ENCODE results near the gene CFD.
A peak's percentile ranks its signal among the peaks of the same experiment; 100 is the strongest.
"Not testable (repeated sequence)": the region's sequence is repeated elsewhere in the genome, so short reads cannot be mapped to it uniquely, and the experiment has no call there.

Gene CFD

DNA sequence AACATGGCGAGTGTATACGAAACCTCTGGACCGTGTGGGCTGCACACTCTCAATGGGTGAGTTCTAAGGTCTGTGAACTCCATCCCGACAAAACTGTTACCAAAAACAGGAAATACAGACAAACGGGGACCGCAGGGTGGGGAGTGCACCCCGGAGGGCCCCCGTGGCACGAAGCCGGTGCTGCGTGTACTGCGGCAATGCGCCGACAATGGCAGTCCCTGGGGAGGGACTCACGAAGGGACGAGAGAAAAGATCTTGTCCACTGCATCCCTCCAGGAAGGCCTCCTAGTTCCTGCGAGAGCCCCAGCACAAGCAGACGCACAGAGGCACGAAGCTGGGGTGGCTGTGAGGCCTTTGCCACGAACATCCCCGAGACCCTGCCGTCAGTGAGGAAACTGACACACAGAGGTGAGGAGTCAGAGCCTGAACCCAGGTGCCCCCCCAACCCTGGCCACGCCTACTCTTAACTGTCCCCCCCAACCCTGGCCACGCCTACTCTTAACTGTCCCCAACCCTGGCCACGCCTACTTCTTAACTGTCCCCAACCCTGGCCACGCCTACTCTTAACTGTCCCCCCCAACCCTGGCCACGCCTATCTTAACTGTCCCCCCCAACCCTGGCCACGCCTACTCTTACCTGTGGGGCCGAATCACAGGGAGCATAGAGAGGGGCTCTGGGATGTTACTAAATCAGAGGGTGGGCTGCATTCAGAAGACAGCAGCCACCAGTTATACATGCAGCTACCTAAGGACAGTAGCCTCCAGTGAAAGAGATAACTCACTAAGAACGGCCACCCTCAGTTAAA lies 29.3 kb downstream of the CFD start:
- DNase-seq (ENCODE audit: low spot score) = no peak

DNA sequence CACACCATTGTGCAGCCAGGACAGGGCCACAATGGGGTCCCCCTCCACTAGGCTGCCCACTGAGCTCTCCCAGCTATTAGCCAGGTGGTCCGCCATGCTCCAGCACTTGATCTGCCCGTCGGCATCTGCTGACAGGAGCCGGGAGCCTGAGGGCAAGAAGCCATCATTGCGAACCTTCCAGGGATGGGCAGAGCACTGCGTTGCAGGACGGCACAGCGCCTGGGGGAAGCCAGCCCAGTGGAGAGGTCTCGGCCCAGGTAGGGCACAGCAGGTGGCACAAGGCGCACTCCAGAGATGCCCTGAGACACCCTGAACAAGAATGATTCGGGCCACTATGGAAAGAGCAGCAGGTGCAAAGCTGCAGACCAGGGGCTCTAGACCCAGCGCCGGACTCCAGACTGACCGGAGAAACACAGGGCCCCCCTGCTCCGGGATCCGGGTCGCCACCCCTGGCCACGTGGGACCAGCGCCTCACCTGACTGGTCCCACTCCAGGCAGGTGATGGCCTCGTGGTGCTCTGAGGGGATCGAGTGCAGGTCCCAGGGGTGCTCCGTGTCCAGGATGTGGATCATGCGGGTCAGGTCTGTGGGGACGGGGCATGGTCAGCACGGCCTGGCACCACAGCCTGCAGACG lies 30.3 kb downstream of the CFD start:
- DNase-seq (ENCODE audit: low spot score) = no peak

DNA sequence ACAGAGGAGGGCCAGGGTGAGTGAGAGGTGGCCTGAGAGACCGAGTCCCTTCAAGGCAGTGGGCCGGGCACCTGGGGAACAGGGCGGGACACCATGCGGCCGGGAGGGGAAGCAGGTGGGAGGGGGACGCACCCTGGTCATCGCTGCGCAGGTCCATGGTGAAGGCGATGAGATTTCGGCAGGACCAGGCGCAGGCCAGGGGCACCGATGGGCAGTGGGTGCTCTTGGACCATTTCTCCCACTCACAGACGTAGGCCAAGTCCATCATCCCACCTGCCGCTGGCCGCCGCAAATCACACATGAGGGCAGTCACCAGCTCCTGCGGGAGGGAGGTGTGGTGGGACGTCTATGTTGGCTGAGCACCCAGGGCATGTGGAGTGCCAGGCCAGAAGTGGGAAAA lies 31.4 kb downstream of the CFD start:
- no peak for DNase-seq (ENCODE audit: low spot score)

DNA sequence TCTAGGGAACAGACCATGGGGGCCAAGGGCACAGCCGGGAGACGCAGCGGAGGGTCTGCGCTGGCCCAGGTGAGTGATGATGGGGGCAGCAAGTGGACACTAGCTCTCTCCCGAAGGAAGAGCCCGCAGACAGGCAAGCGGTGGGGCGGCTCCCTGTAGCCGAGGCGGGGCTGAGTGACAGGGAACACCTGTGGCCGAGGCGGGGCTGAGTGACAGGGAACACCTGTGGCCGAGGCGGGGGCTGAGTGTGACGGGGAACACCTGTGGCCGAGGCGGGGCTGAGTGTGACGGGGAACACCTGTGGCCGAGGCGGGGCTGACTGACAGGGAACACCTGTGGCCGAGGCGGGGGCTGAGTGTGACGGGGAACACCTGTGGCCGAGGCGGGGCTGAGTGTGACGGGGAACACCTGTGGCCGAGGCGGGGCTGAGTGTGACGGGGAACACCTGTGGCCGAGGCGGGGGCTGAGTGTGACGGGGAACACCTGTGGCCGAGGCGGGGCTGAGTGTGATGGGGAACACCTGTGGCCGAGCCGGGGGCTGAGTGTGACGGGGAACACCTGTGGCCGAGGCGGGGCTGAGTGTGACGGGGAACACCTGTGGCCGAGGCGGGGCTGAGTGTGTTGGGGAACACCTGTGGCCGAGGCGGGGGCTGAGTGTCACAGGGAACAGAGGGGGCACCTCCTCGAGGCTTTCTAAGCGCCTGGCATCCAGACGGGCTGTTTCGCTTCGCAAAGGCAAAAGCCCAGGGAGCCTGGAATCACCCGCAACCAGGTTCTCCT lies 32.1 kb downstream of the CFD start:
- DNase-seq (ENCODE audit: low spot score) = not testable (repeated sequence)

DNA sequence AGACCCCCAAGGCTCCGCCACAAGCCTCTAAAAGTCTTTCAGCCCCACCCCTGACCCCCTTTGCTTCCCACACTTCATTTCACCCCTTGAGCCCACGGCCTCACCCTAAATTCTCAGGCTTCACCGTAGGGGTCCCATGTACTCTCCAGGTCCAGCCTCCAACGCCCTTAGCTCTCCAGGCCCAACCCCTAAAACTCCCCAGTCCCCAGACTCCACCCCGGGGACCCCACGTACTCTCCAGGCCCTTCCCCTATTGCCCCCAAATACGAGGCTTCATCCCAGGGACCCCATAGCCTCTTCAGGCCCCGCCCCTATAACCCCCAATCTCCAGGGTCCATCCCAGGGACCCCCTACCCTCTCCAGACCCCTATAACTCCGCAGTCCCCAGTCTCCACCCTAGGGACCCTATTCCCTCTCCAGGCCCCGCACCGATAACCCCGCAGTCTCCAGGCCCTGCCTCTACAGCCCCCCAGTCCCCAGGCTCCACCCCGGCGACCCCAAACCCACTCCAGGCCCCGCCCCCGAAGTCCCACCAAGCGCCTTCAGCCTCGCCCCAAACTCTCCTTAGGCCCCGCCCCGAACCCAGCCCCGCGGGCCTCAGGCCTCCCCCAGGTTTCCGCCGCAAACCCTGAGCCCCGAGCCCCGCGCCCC lies 32.9 kb downstream of the CFD start:
- DNase-seq (ENCODE audit: low spot score) = no peak

DNA sequence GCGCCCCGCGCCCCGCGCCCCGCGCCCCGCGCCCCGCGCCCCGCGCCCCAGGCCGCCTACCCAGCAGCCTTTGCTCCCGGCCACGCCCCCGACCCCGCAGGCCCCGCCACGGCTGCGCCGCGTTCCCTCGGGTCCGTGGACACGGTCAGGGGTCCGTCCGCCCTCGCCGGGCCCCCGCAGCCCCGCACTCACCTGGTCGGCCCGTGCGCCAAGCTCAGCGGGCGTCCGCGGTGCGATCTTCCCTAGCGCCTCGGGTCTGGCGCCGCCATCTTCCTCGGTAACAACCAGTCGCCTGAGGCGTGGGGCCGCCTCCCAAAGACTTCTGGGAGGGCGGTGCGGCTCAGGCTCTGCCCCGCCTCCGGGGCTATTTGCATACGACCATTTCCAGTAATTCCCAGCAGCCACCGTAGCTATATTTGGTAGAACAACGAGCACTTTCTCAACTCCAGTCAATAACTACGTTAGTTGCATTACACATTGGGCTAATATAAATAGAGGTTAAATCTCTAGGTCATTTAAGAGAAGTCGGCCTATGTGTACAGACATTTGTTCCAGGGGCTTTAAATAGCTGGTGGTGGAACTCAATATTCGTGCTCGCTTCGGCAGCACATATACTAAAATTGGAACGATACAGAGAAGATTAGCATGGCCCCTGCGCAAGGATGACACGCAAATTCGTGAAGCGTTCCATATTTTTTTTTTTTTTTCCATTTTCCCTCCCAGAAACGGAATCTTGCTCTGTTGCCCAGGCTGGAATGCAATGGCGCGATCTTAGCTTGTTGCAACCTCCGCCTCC lies 33.6 kb downstream of the CFD start, which contains the start of the genes MED16 and RNU6-9:
MED16 (minus strand) TSS at position 294 of the 796 bp plus-strand sequence. CDS start 2,056 bp downstream, outside the sequence.
RNU6-9 (plus strand) TSS at position 591 of the 796 bp plus-strand sequence.
- DNase-seq (ENCODE audit: low spot score) = peak; percentile 98

DNA sequence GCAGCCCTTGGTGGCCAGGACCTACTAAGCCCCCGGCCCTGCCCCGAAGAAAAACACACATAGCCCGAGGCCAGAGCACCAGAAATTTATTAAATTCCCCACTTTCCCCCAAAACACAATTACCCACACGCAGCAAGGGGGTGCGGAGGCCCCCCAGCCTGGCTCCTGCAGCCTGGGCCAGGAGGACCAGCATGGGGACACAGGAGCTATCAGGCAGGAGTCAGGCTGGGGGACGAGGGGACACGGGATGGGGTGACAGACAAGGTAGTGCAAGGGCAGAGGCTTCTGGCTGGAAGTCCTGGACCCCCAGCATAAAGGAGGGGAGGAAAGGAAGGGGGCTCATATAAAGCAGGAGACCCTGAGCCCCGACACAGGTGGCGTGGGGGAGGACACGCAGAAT lies 37.0 kb downstream of the CFD start:
- no peak for DNase-seq (ENCODE audit: low spot score)

DNA sequence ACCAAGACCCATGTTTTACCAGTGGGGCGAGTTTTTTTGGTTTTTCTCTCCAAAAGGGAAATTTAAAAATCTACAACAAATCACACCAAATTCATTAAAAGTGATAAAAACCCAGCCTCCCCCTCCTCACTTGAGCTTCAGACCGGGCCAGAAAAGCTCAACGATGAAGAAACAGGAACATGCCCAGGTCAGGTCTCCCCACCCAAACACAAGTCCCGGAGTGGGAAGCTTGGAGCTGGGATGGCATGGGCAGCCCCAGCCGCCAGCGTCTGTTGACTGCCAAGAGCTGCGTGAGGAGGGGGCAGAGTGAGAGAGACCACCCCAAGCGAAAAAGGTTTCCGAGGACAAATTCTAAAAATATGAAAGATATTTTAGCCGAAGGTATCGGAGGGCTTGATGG lies 37.5 kb downstream of the CFD start:
- DNase-seq (ENCODE audit: low spot score) = no peak

DNA sequence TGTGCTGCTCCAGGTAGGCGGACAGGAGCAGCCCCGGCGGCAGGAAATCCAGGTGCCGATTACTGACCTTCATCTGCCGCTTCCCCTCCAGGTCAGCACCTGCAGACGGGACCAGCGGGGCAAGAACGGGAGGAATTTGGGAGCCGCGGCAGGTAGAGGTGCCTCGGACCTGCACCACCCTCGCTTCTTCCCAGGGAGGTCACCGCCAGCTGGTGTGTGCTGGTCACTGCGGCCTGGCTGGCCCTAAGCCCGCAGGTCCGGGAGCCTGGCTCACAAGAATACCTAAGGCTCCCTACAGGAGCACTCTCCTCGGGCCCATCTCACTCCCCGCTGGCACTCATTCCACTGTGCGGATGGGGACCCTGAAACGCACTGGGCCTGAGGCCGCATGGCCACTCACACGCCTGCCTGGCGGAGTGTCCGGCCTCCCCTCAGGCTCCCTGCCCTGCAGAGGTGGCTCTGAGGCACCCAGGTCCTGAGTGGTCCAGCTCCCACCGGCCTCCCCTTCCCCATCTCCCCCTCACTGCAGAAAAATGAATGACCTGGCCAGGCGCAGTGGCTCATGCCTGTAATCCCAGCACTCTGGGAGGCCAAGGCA lies 38.1 kb downstream of the CFD start:
- no peak for DNase-seq (ENCODE audit: low spot score)

DNA sequence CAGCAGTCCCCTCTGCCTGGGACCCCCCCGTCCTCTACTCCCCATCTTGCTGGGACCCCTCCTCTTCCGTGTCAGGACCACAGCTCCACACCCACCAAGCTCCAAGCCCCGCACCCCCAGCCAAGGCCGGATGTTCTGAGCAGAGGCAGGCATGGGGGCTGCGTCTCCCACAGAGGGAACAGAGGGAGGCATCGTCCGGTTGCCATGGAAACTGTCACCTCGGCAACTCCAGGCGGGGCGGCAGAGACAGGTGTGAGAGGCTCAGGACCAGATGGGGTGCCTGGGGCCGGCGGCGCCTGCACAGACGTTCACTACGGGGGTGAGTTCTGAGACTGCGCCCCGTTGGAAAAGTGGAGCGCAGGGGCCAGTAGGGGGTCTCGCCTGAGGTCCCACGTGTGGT lies 39.2 kb downstream of the CFD start:
- DNase-seq (ENCODE audit: low spot score) = peak; percentile 60

DNA sequence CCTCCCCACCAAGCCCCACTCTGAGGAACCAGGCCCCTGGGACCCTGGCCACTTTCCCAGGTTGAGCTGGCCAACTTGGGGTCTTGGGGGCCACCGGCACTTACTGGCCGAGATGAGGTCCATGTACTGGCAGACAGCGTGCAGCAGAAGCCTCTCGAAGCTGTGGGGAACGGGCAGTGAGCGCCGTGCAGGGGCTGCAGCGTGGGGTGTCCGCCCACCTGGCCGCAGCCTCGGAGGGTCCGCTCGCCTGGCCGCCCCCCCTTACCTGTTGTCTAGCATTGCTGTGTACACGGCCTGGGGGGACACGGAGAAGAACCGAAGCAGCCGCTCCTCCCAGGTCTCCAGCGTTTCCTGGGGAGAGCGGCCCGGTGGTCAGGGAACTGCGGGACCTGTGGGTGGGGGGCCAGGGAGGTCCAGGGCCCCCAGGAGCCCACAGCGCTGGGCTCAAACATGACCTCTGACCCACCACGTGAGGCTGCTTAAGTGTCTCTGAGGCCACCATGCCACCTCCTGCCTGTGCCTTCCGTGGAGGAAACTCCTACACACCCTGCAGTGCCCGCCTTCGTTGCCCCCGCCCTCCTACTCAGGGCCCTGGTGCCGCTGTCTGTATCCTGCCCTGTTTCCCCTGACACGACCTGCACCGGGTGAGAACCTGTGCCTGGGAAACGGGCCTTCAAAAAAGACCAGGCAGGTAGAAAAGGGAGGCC lies 40.0 kb downstream of the CFD start:
- no peak for DNase-seq (ENCODE audit: low spot score)

DNA sequence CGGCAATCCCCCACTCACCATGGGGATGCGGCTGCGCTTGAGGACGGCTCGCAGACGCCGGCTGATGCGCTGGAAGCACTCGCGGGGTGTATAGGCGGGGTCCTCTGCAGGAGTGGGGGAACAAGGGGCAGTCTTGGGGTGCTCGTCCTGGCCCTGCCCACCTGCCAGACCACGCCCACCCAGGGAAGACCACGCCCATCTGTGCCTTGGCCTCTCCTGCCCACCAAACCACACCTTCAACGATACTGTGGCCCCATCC lies 40.5 kb downstream of the CFD start:
- no peak for DNase-seq (ENCODE audit: low spot score)

DNA sequence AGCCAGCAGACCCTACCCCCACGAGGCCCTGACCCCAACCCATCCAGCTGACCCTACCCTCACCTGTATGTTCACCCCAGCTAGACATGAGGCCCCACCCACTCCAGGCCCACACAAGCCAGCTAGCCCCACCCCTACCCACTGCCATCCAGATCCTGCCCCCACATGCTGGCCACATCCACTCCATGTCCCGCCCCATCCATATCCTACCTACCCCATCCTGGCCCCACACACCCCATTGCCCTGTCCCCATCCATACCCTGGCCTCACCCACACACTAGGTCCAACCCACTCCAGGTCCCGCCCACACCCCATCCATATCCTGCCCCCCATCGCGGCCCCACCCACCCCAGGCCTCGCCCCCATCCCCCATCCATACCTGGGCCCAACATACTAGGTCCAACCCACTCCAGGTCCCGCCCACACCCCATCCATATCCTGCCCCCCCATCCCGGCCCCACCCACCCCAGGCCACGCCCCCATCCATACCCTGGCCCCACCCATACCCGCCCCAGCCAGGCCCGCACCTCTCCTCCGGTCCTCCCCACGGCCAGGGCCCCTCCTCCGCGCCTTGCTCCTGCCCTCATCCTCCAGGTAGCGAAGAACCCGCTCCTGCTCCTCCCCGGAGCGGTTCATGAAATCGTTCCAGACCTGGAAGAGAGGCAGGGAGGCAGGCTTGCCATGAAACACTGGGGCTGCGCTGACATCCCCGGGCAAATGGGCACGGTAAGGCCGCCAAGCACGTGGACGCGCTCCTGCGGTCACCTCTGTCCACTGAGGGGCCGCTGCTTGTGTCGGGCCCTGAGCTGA lies 41.0 kb downstream of the CFD start:
- peak; percentile 96 for DNase-seq (ENCODE audit: low spot score)

DNA sequence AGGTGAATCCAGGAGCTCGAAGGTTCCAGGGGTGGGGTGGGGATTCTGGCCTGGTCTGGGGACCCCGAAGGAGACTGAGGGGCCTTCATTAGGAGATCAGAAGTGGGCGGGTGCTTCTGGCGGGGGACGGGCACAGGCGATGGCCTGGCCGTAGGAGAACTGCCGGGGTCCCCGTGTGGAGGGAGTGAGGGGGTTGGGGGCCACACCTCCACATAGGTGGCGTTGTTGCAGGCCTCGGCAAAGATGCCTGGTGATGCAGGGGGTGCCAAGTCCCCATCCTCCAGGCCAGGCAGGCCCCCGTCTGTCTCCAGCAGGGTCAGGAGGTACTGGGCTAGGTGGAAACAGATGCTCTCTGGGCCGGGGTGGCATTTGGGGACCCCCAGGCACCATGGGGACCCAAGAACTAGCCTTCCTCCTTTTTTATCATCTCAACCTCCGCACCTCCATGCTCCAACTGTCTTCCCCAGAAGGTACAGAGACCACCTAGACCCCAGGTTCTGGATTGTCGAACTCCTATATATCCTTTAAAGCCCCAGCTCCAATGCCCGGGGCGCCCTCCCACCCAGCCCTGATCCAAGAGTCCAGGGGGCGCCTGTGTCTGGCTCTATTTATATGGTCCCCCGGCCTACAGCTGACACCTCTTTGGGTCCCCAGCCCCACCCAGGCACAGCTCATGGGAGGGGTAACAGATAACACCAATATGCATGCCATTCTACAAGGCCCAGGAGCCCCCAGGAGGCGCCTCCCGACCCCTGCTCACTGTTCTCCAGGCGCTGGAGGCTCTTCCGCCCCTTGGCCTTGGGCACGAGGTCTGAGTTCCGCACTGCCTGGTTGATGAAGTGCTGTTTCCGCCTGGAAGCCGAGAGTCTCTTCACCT lies 42.0 kb downstream of the CFD start:
- DNase-seq (ENCODE audit: low spot score) = peak; percentile 15

DNA sequence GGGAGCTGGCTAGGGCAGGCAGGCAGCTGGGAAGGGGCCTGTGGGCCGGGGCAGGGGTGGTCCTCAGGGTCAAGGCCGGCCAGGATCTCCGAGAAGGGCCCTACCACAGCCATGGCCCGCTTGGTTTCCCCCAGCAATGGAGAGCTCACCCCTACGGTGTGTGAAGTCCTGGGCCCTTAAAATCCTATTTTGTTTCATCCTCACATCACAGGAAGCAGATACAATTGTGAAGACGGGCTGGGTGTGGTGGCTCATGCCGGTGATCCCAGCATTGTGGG lies 42.6 kb downstream of the CFD start:
- no peak for DNase-seq (ENCODE audit: low spot score)

DNA sequence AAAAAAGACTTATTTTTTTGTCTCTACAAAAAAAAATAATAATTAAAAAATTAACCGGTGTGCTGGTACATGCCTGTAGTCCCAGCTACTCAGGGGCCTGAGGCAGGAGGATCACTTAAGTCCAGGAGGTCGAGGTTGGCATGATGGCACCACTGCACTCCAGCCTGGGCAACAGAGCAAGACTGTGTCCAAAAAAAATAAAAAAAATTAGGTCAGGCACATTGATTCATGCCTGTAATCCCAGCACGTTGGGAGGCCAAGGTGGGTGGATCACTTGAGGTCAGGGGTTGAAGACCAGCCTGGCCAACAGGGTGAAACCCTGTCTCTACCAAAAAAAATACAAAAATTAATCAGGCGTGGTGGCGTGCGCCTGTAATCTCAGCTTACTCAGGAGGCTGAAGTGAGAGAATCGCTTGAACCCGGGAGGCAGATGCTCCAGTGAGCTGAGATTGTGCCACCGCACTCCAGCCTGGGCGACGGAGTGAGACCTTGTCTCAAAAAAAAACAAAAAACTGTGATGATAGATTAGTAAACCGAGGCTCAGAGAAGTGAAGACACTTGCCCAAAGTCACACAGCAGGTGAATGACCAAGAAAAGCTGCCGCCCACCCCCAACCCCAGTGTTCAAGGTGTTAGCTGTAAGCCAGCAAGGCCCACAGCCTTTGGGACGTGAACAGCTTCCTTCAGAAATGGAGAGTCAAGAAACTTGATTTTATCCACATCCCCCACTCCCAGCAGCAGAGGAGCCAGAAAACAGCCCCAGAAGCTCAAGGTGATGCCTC lies 43.2 kb downstream of the CFD start:
- no peak for DNase-seq (ENCODE audit: low spot score)

DNA sequence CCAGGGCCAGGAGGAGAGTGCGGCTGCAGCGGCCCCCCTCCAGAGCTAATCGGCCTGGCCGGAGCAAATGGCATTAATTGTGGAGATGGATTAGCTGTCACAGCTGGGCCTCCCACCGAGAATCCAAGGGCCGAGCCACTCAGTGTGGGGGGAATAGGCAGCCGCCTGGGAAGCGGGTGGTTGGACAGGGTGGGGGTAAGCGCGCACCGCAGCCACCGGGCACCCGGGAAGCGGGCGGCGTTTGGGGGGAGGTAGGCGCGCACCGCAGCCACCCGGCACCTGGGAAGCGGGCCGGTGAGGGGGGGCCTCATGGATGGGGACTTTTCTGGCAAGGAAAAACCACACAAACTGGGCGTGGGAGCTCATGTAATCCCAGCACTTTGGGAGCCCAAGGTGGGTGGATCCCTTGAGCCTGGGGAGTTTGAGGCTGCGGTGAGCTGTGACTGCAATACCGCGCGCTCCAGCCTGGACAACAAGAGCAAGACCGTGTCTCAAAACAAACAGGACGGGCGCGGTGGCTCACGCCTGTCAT lies 43.9 kb downstream of the CFD start:
- peak; percentile 41 for DNase-seq (ENCODE audit: low spot score)

DNA sequence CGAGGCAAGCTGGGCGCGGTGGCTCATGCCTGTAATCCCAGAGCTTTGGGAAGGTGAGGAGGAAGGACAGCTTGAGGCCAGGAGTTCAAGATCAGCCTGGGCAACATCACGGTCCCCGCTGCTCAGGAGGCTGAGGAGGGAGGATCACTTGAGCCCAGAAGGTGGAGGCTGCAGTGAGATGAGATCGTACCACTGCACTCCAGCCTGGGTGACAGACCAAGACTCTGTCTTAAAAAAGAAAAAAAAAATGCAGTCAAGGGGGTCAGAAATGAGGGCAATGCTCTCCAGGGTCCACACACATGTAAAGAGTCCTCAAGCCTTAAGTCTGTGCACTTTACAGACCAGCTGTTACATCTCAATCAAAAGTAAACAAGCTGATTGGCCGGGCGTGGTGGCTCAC lies 45.1 kb downstream of the CFD start:
- no peak for DNase-seq (ENCODE audit: low spot score)

Data from iPS-NIHi11 (cell line).